SHP77 (cell line): ENCODE results near the gene TPH1.
"Not testable (repeated sequence)": the region's sequence is repeated elsewhere in the genome, so short reads cannot be mapped to it uniquely, and the experiment has no call there.

Experiments
- DNase-seq, 2 experiments: peaks; one replicate each; lab custom pipeline; 2025; lab: John Stamatoyannopoulos, UW

Gene TPH1

GRCh38 chr11:18019650-18020049 lies 26.4 kb downstream of the TPH1 start:
- no peak for DNase-seq

DNA sequence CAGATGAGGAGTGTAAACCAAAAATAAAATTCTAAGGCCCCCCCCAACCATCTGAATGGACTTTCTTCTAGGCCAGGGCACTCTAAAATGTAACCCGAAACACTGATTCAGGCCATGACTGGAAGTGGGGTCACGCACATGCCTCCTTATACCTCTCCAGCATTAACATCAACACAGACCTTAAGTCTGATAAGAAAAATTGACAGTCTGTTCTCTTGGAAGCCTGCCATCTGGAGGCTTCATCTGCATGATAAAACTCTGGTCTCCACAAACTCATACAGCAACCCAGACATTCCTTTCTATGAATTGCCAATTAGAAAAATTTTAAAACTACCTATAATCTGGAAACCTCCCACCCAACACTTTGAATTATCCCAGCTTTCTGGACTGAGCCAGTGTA lies 29.3 kb downstream of the TPH1 start:
- no peak for DNase-seq

- no peak for DNase-seq
Measured at GRCh38 chr11:18014876-18015275, 31.2 kb downstream of the TPH1 start.

DNA sequence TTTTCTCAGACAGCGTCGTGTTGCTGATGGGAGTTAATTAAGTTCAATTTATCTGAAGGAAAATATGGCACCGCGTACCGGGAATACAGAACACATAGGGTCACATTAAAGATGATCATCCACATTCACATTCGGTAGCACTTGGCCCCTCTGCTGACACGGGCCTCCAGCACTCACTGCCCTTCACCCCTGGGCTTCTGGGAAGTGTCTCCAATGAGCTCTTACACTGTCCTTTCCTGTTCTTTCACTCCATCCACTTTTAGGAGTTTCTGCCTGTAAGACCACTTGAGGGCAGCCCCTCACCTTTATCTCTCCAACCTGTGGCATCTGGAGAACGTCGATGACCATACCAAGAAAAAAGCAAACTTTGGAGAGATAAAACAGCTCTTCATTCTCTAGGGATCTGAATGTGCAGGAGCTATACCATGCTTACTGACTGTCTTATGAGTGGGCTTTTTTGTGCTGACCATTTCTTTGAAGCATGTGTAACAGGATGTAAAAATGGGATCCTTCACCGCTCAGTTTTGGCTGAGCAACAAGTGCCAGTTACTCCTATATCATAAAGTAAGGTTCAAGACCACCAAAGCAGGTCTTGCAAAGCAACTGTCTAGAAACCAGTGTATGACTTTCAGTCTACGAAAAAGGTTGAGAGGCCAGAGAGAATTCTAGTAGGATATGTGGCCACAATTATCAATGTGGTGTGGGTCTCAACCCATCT lies 32.1 kb downstream of the TPH1 start:
- DNase-seq: peak in 1 of 2 experiments; percentile 26

GRCh38 chr11:18012906-18013781 lies 32.9 kb downstream of the TPH1 start, which contains the start of gene SERGEF:
TSS of gene SERGEF (minus strand) at chr11:18013047. CDS start at chr11:18013010, 37 bp downstream.
- peak; percentile 75 to 85 for DNase-seq

- no peak for DNase-seq
Measured at GRCh38 chr11:18012122-18012905, 33.8 kb downstream of the TPH1 start.

GRCh38 chr11:18011633-18012032 lies 34.4 kb downstream of the TPH1 start:
- DNase-seq: no peak

DNA sequence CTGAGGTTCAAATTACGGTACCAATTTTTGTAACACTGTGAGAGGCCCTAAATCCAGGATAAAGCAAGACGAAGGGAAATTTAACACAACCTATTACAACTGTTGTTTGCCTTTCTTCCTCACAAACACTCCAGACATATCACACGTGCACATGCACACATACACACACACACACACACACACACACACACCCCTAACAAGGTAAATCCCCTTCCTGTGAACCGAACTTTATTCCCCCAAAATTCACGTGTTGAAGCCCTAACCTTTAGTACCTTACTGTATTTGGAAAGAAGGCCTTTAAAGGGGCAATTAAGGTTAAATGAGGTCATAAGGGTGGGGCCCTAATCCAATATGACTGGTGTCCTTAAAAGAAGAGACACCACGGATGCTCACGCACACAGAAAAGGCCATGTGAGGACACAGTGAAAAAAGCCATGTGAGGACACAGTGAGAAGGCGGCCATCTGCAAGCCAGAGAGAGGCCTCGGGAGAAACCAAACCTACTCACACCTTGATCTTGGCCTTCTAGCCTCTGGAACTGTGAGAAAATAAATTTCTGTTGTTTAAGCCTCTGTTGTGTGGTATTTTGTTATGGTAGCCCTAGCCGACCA lies 35.0 kb downstream of the TPH1 start:
- no peak for DNase-seq

DNA sequence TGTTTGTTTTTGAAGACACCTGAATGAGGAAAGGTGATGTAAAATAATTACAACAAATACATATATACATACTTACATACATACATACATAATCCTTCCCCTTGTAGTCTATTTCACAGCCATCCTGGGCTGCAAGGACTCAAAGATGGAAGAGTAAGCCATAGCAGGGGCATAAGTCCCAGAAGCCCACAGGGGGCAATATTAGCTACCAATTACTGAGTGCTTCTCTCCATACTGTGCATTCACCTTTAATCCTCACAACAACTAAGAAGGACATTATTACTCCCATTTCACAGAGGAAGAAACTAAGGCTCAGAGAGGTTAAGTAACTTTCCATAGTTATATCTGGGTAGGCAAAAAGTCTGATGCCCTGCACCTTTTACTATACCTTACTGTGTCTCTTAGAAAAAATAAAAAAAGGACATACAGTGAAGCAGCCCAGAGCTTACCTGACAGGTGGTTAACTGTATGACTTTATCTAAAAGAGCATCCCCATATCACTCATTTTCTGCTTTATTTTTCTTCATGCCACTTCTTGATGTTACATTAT lies 35.9 kb downstream of the TPH1 start:
- DNase-seq: no peak

GRCh38 chr11:18005376-18006129 lies 40.5 kb downstream of the TPH1 start:
- DNase-seq: no peak

GRCh38 chr11:18001191-18001590 lies 44.9 kb downstream of the TPH1 start:
- DNase-seq: no peak

DNA sequence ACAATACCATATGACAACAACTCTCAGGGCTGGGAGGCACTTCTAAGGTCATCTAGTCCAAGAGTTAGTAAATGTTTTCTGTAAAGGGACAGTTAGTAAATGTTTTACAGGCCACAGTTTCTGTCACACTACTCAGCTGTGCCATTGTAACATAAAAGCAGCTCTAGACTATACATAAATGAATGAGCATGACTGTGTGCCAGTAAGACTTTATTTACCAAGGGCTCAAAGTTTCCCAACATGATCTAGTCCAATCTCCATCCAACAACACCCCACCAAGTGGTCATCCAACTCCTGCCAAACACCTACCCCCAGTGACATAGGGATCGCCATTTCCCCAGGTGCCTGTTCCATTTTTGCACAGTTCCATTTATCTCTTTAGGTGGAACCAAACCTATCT lies 45.3 kb downstream of the TPH1 start:
- no peak for DNase-seq

GRCh38 chr11:18000128-18000527 lies 45.9 kb downstream of the TPH1 start:
- not testable (repeated sequence) for DNase-seq
